HEK293 (cell line): ENCODE results near the gene C16orf82.

ENCODE experiments used
- ATF2 ChIP-seq: fragments of 450-650 bp; formaldehyde crosslinking; IDR thresholded peaks from 2 replicates; pipeline ENCODE4 v1.5.1; 2016; ENCODE audit warnings: missing biosample characterization, missing genetic modification characterization, low read depth
- TCF7L2 ChIP-seq: IDR thresholded peaks from 2 replicates; pipeline ENCODE4 v1.6.1; 2011; ENCODE audit warnings: low read depth, mild to moderate bottlenecking, inconsistent platforms, low read length, moderate library complexity, borderline replicate concordance
- TRIM28 ChIP-seq: IDR thresholded peaks from 2 replicates; pipeline ENCODE4 v1.6.1; 2011; ENCODE audit warnings: low read length, control low read depth, borderline replicate concordance
- ZEB2 ChIP-seq: fragments of 450-650 bp; formaldehyde crosslinking; IDR thresholded peaks from 2 replicates; pipeline ENCODE4 v1.5.1; 2016; ENCODE audit warnings: missing biosample characterization, missing genetic modification characterization
- ZNF37A ChIP-seq: fragments of 450-650 bp; IDR thresholded peaks from 2 replicates; pipeline ENCODE4 v1.5.1; 2018; ENCODE audit warnings: missing biosample characterization, missing genetic modification characterization
- ZNF416 ChIP-seq: fragments of 450-650 bp; formaldehyde crosslinking; IDR thresholded peaks from 2 replicates; pipeline ENCODE4 v1.5.1; 2016; ENCODE audit warnings: missing biosample characterization, missing genetic modification characterization
- ZNF692 ChIP-seq: fragments of 450-650 bp; formaldehyde crosslinking; IDR thresholded peaks from 2 replicates; pipeline ENCODE4 v1.5.1; 2016; ENCODE audit warnings: missing biosample characterization, missing genetic modification characterization
- TF ChIP-seq, protein P1 (sequence below): fragments of 450-650 bp; formaldehyde crosslinking; IDR thresholded peaks from 2 replicates; pipeline ENCODE4 v1.5.1; 2016; ENCODE audit warnings: missing biosample characterization, missing genetic modification characterization
- TF ChIP-seq, protein P2 (sequence below): fragments of 450-650 bp; formaldehyde crosslinking; IDR thresholded peaks from 2 replicates; pipeline ENCODE4 v1.5.1; 2016; ENCODE audit warnings: missing biosample characterization, missing genetic modification characterization
- TF ChIP-seq, protein P3 (sequence below): fragments of 450-650 bp; formaldehyde crosslinking; IDR thresholded peaks from 2 replicates; pipeline ENCODE4; 2016; ENCODE audit warnings: missing biosample characterization, missing genetic modification characterization

DNA sequence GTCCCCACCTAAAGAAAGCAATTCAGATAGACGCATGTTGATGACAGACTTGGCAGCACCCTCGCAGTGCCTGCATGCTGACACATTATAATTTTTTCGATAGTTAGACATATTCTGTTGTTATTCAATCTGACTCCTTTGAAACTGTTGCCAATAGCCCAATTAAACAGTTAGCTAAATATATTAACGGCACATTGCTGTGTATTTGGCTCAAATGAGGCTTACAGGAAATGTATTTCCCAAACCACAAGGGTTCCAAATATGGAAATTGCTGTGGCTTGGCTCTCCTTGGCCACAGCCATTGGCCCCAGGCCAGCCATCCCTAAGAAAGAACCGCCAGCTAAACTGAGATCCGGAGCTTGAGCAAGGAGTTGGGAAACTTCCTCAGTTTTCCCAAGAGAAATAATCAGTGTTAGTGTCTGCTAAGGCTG lies 31.1 kb downstream of the C16orf82 start:
- TF ChIP-seq, protein P1, sequence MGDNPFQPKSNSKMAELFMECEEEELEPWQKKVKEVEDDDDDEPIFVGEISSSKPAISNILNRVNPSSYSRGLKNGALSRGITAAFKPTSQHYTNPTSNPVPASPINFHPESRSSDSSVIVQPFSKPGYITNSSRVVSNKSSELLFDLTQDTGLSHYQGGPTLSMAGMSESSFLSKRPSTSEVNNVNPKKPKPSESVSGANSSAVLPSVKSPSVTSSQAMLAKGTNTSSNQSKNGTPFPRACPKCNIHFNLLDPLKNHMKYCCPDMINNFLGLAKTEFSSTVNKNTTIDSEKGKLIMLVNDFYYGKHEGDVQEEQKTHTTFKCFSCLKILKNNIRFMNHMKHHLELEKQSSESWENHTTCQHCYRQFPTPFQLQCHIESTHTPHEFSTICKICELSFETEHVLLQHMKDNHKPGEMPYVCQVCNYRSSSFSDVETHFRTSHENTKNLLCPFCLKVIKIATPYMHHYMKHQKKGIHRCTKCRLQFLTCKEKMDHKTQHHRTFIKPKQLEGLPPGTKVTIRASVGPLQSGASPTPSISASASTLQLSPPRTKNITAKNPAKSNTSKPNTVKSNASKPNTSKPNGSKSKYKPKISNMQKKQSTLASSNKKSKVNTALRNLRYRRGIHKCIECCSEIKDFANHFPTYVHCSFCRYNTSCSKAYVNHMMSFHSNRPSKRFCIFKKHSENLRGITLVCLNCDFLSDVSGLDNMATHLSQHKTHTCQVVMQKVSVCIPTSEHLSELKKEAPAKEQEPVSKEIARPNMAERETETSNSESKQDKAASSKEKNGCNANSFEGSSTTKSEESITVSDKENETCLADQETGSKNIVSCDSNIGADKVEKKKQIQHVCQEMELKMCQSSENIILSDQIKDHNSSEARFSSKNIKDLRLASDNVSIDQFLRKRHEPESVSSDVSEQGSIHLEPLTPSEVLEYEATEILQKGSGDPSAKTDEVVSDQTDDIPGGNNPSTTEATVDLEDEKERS (tag by site-specific recombination) = no peak
- TF ChIP-seq, protein P2, sequence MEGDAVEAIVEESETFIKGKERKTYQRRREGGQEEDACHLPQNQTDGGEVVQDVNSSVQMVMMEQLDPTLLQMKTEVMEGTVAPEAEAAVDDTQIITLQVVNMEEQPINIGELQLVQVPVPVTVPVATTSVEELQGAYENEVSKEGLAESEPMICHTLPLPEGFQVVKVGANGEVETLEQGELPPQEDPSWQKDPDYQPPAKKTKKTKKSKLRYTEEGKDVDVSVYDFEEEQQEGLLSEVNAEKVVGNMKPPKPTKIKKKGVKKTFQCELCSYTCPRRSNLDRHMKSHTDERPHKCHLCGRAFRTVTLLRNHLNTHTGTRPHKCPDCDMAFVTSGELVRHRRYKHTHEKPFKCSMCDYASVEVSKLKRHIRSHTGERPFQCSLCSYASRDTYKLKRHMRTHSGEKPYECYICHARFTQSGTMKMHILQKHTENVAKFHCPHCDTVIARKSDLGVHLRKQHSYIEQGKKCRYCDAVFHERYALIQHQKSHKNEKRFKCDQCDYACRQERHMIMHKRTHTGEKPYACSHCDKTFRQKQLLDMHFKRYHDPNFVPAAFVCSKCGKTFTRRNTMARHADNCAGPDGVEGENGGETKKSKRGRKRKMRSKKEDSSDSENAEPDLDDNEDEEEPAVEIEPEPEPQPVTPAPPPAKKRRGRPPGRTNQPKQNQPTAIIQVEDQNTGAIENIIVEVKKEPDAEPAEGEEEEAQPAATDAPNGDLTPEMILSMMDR = no peak
- TF ChIP-seq TCF7L2 (no peak), ZNF416 (tag by site-specific recombination) (no peak), TRIM28 (no peak), ZEB2 (tag by site-specific recombination) (no peak), ZNF692 (no peak), ATF2 (tag by site-specific recombination) (no peak), ZNF37A (no peak)
- TF ChIP-seq, protein P3, sequence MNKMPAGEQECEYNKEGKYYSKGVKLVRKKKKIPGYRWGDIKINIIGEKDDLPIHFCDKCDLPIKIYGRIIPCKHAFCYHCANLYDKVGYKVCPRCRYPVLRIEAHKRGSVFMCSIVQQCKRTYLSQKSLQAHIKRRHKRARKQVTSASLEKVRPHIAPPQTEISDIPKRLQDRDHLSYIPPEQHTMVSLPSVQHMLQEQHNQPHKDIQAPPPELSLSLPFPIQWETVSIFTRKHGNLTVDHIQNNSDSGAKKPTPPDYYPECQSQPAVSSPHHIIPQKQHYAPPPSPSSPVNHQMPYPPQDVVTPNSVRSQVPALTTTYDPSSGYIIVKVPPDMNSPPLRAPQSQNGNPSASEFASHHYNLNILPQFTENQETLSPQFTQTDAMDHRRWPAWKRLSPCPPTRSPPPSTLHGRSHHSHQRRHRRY (tag by site-specific recombination) = no peak
